Measurements from ENCODE around the gene CRYGS.

Gene CRYGS

GRCh38 chr3:186496635-186497034 is 47.5 kb downstream of the CRYGS start:
- Histone ChIP-seq H3K4me3 (ENCODE audit: low read depth, low read length) (no peak overlapping the region), H3K36me3 (ENCODE audit: control insufficient read depth, insufficient read depth, low read length) (no peaks in the 10 kb centered on the region), H3K9ac (no peak overlapping the region), H3K9me3 (ENCODE audit: control insufficient read depth, low read length) (no peaks in the 10 kb centered on the region), H3K4me2 (ENCODE audit: low read length) (no peak overlapping the region), H2AFZ (no peak overlapping the region), H3K27ac (no peak overlapping the region), H3K79me2 (no peaks in the 10 kb centered on the region), H3K27me3 (ENCODE audit: control insufficient read depth, insufficient read depth, low read length) (no peaks in the 10 kb centered on the region), H3K4me1 (peaks cover 6% of the 10 kb centered on the region)
- no peak for TF ChIP-seq CTCF (IDR thresholded peaks at IDR 0.05)

DNA sequence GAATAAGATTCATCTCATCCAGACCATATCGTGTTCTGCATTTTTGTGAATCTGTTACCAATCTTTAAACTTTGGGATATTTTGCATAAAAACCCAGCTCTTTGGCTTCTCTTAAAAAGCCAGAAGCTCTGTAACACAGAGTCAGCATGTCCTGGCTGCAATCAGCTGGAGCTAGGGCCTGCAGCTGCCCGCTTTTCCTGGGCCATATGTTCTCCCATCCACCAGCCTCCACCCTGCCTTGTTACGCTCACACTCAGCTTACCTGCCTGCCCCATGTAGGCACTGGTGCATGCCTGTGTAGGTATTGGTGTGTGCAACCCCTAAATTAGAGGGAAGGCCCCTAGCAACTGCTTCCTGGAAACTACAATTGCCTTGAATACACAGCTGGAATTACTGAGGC is 48.2 kb downstream of the CRYGS start:
- no peak overlapping the region for H3K27ac ChIP-seq

GRCh38 chr3:186493525-186494255 is 50.5 kb downstream of the CRYGS start:
- Histone ChIP-seq H3K27me3 (ENCODE audit: control insufficient read depth, insufficient read depth, low read length) (no peaks in the 10 kb centered on the region), H3K27ac (no peak overlapping the region), H3K4me2 (ENCODE audit: low read length) (no peak overlapping the region)

More for the DNA sequence above, 48.2 kb downstream of the CRYGS start:
- Histone ChIP-seq H2AFZ (no peak overlapping the region), H3K27me3 (ENCODE audit: control insufficient read depth, insufficient read depth, low read length) (no peaks in the 10 kb centered on the region), H3K4me2 (ENCODE audit: low read length) (no peak overlapping the region), H3K9me3 (ENCODE audit: control insufficient read depth, low read length) (no peaks in the 10 kb centered on the region), H3K4me3 (ENCODE audit: low read depth, low read length) (no peak overlapping the region), H3K36me3 (ENCODE audit: control insufficient read depth, insufficient read depth, low read length) (no peaks in the 10 kb centered on the region), H3K4me1 (peaks cover 6% of the 10 kb centered on the region), H3K9ac (no peak overlapping the region), H3K79me2 (no peaks in the 10 kb centered on the region)
- TF ChIP-seq CTCF (IDR thresholded peaks at IDR 0.05) = no peak

DNA sequence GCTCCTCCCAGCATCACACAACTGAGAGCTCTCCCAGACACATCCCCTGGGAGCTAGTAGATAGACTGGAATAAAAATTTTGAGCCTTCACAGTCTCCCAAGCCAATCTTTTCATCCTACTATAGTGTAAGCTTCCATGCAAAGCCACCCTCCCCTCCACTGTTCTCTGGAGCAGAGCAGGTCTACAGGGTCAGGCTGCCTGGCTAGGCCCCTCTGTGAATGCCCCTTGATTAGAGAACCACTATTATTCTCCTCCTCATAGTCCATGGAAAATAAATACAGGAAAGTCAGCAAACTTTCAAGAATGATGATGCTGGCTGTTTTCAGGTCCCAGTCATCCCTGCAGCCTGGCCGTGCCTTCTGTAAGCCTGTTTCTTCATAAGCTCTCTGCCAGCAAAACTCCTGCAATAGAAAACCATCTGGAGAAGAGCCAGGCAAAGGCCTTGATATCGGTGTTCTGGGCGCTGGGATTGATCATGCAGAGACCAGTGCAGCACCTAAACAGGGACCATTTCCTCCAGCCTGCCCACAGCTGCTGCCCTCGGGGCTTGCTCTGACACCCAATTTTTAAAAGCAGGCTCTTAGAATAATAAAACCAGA is 51.7 kb downstream of the CRYGS start:
- H3K9ac ChIP-seq = no peak overlapping the region
- TF ChIP-seq CTCF (IDR thresholded peaks at IDR 0.05) = no peak
- H3K9me3 ChIP-seq (ENCODE audit: control insufficient read depth, low read length) = no peaks in the 10 kb centered on the region
- no peaks in the 10 kb centered on the region for H3K36me3 ChIP-seq (ENCODE audit: control insufficient read depth, insufficient read depth, low read length)
- H3K4me1 ChIP-seq = peaks cover 9% of the 10 kb centered on the region
- H3K4me3 ChIP-seq (ENCODE audit: low read depth, low read length) = no peak overlapping the region
- H3K27ac ChIP-seq = no peak overlapping the region
- no peak overlapping the region for H2AFZ ChIP-seq
- no peaks in the 10 kb centered on the region for H3K79me2 ChIP-seq
- H3K27me3 ChIP-seq (ENCODE audit: control insufficient read depth, insufficient read depth, low read length) = no peaks in the 10 kb centered on the region
- no peak overlapping the region for H3K4me2 ChIP-seq (ENCODE audit: low read length)

More at GRCh38 chr3:186493525-186494255, 50.5 kb downstream of the CRYGS start:
- H2AFZ ChIP-seq = no peak overlapping the region
- H3K4me1 ChIP-seq = peaks cover 6% of the 10 kb centered on the region
- no peak overlapping the region for H3K9ac ChIP-seq
- H3K79me2 ChIP-seq = no peaks in the 10 kb centered on the region
- no peak overlapping the region for H3K4me3 ChIP-seq (ENCODE audit: low read depth, low read length)
- no peaks in the 10 kb centered on the region for H3K9me3 ChIP-seq (ENCODE audit: control insufficient read depth, low read length)
- H3K36me3 ChIP-seq (ENCODE audit: control insufficient read depth, insufficient read depth, low read length) = no peaks in the 10 kb centered on the region
- TF ChIP-seq CTCF (IDR thresholded peaks at IDR 0.05) = no peak

Measured in parathyroid adenoma (tissue), 2 donors.